OCI-LY7 (cell line): ENCODE measurements around the gene KIAA1586.
"Not testable (repeated sequence)": the region's sequence is repeated elsewhere in the genome, so short reads cannot be mapped to it uniquely, and the experiment has no call there.

Experiments
- EZH2phosphoT487 ChIP-seq: fragments of 200-600 bp; sonication (generic); IDR thresholded peaks from 2 replicates; pipeline ENCODE4 v1.6.1; 2018; ENCODE audit warnings: low read depth, borderline replicate concordance, mild to moderate bottlenecking, mixed run types, antibody characterized with exemption, low read length, moderate library complexity, mixed read lengths
- TF ChIP-seq, protein P1 (sequence below): fragments of 200-600 bp; sonication (generic); conservative IDR thresholded peaks from 2 replicates; pipeline ENCODE4 v1.5.1; 2014; ENCODE audit warnings: mild to moderate bottlenecking, antibody characterized with exemption, low read length, moderate library complexity, mixed read lengths

GRCh38 chr6:57046332-57047256 is at the start of gene KIAA1586:
- TF ChIP-seq, protein P1, sequence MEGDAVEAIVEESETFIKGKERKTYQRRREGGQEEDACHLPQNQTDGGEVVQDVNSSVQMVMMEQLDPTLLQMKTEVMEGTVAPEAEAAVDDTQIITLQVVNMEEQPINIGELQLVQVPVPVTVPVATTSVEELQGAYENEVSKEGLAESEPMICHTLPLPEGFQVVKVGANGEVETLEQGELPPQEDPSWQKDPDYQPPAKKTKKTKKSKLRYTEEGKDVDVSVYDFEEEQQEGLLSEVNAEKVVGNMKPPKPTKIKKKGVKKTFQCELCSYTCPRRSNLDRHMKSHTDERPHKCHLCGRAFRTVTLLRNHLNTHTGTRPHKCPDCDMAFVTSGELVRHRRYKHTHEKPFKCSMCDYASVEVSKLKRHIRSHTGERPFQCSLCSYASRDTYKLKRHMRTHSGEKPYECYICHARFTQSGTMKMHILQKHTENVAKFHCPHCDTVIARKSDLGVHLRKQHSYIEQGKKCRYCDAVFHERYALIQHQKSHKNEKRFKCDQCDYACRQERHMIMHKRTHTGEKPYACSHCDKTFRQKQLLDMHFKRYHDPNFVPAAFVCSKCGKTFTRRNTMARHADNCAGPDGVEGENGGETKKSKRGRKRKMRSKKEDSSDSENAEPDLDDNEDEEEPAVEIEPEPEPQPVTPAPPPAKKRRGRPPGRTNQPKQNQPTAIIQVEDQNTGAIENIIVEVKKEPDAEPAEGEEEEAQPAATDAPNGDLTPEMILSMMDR: not testable (repeated sequence)
- TF ChIP-seq EZH2phosphoT487: not testable (repeated sequence)
